Erythroblast (primary cell): ENCODE measurements around the gene STUB1.

Experiments
- GATA1 ChIP-seq: IDR thresholded peaks from 2 replicates; pipeline ENCODE4 v1.6.1; 2011; ENCODE audit warnings: low read depth, mild to moderate bottlenecking, control low read depth, low read length, moderate library complexity
- POLR2A ChIP-seq: IDR thresholded peaks from 2 replicates; pipeline ENCODE4 v1.6.1; 2011; ENCODE audit warnings: mild to moderate bottlenecking, low read length

GRCh38 chr16:676565-676902 is 3.7 kb upstream of the STUB1 start:
- TF ChIP-seq POLR2A (no peak), GATA1 (no peak)
